ENCODE results near the gene GNPTG. TPM values are rescaled to one million over a fixed set of nuclear protein-coding genes. Genes with fewer than 3 reads are reported as not detected.

The GNPTG gene
- total and polyA plus RNA-seq, 2 of the 13 experiments (the other 11 are each of a cell fraction or from before 2014, with no cell fraction given), result 22.7 to 71.1 TPM

DNA sequence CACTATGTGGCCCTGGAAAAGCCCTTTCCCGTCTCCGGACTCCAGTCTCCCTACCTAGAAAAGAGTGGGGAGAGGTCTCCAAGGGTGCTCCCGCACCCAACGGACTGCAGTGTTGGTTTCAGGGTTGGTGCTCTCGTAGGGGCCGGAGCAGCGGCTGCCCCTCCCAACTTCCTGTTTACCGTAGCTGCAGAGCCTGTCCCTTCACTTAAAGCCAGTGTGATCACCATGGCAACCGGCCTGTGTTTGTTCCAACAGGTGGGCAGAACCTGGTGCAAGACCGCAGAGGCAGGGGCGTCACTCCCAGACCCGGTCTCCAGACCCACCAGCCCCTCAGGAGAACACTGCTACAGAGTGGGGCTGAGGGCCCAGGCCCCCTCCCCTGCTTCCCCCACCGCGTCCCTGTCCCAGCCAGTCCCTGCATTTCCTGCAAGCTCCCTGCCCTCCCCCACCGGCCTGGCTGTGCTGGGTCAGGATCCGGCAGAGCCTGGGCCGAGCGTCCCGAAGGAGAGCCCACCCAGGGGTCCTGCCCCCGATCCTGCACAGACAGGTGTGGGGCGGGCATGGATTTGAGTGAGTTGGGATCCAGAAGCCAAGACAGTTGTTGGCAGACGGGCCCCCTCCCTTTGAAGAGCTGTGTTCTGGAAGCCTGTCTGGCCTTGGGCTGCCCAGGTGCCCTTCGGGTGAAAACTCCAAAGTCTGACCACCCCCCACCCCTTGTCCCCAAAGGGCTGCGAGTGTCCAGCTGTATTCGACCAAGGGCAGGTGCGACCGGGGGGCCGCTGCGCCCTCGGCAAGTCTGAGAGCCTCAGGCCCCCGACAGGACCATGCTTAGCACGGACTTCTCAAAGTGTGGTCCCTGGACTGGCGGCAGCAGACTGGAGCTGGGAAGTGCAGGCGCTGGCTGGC lies 19.8 kb upstream of the GNPTG start (continued):
- TF ChIP-seq, protein P1, sequence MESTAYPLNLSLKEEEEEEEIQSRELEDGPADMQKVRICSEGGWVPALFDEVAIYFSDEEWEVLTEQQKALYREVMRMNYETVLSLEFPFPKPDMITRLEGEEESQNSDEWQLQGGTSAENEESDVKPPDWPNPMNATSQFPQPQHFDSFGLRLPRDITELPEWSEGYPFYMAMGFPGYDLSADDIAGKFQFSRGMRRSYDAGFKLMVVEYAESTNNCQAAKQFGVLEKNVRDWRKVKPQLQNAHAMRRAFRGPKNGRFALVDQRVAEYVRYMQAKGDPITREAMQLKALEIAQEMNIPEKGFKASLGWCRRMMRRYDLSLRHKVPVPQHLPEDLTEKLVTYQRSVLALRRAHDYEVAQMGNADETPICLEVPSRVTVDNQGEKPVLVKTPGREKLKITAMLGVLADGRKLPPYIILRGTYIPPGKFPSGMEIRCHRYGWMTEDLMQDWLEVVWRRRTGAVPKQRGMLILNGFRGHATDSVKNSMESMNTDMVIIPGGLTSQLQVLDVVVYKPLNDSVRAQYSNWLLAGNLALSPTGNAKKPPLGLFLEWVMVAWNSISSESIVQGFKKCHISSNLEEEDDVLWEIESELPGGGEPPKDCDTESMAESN (CRISPR knock-in tag; conservative IDR thresholded peaks at IDR 0.05), result no peak
- peak; percentile 57; the same call in 1 of the 2 replicates for TF ChIP-seq POLR2AphosphoS5 (IDR thresholded peaks at IDR 0.05; ENCODE audit: low read depth, low read length)
- no peak for TF ChIP-seq TBP (CRISPR knock-in tag; IDR thresholded peaks at IDR 0.05)
- no peak for TF ChIP-seq REST (IDR thresholded peaks at IDR 0.05; ENCODE audit: borderline replicate concordance in 1 of 2, low read depth in 1 of 2, low read length in 2 of 2)
- TF ChIP-seq HES4 (CRISPR knock-in tag; IDR thresholded peaks at IDR 0.05; ENCODE audit: borderline replicate concordance), result peak; percentile 38; the same call in 1 of the 2 replicates
- peak; percentile 48 for TF ChIP-seq SALL1 (CRISPR knock-in tag; IDR thresholded peaks at IDR 0.05)
- TF ChIP-seq ZNF773 (CRISPR knock-in tag; IDR thresholded peaks at IDR 0.05; ENCODE audit: borderline replicate concordance), result no peak
- peak; percentile 91 for TF ChIP-seq ETV5 (CRISPR knock-in tag; IDR thresholded peaks at IDR 0.05; ENCODE audit: borderline replicate concordance)
- TF ChIP-seq, protein P2, sequence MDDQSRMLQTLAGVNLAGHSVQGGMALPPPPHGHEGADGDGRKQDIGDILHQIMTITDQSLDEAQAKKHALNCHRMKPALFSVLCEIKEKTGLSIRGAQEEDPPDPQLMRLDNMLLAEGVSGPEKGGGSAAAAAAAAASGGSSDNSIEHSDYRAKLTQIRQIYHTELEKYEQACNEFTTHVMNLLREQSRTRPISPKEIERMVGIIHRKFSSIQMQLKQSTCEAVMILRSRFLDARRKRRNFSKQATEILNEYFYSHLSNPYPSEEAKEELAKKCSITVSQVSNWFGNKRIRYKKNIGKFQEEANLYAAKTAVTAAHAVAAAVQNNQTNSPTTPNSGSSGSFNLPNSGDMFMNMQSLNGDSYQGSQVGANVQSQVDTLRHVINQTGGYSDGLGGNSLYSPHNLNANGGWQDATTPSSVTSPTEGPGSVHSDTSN (CRISPR knock-in tag; IDR thresholded peaks at IDR 0.05; ENCODE audit: borderline replicate concordance), result no peak; the same call in 1 of the 2 replicates
- no peak for TF ChIP-seq REL (CRISPR knock-in tag; conservative IDR thresholded peaks at IDR 0.05)
- no peak for TF ChIP-seq RARG (CRISPR knock-in tag; IDR thresholded peaks at IDR 0.05; ENCODE audit: low read depth)
- no peak for TF ChIP-seq NONO (IDR thresholded peaks at IDR 0.05)
- TF ChIP-seq NONO (CRISPR knock-in tag; conservative IDR thresholded peaks at IDR 0.05), result no peak
- no peak for TF ChIP-seq ZNF746 (CRISPR knock-in tag; IDR thresholded peaks at IDR 0.05)
- TF ChIP-seq ZNF24 (IDR thresholded peaks at IDR 0.05), result no peak
- no peak for TF ChIP-seq RNF219 (CRISPR knock-in tag; IDR thresholded peaks at IDR 0.05)
- TF ChIP-seq, protein P3, sequence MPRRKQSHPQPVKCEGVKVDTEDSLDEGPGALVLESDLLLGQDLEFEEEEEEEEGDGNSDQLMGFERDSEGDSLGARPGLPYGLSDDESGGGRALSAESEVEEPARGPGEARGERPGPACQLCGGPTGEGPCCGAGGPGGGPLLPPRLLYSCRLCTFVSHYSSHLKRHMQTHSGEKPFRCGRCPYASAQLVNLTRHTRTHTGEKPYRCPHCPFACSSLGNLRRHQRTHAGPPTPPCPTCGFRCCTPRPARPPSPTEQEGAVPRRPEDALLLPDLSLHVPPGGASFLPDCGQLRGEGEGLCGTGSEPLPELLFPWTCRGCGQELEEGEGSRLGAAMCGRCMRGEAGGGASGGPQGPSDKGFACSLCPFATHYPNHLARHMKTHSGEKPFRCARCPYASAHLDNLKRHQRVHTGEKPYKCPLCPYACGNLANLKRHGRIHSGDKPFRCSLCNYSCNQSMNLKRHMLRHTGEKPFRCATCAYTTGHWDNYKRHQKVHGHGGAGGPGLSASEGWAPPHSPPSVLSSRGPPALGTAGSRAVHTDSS (CRISPR knock-in tag; conservative IDR thresholded peaks at IDR 0.05), result no peak
- no peak for TF ChIP-seq MTA3 (CRISPR knock-in tag; IDR thresholded peaks at IDR 0.05)
